ENCODE measurements around the gene PARP15.

Gene PARP15

GRCh38 chr3:122586773-122587485 is 9.5 kb downstream of the PARP15 start:
- H3K9ac ChIP-seq (ENCODE audit: low read depth, low read length) = no peak overlapping the region
- H3K36me3 ChIP-seq (ENCODE audit: insufficient read depth, low read length) = no peaks in the 10 kb centered on the region
- peaks cover 16% of the 10 kb centered on the region for H3K9me3 ChIP-seq (ENCODE audit: control insufficient read depth, insufficient read depth, low read length)
- H3K4me1 ChIP-seq (ENCODE audit: insufficient read depth, low read length) = no peaks in the 10 kb centered on the region

GRCh38 chr3:122587572-122587971 is 10.1 kb downstream of the PARP15 start:
- H3K36me3 ChIP-seq (ENCODE audit: insufficient read depth, low read length) = no peaks in the 10 kb centered on the region
- peaks cover 12% of the 10 kb centered on the region for H3K9me3 ChIP-seq (ENCODE audit: control insufficient read depth, insufficient read depth, low read length)
- H3K9ac ChIP-seq (ENCODE audit: low read depth, low read length) = no peak overlapping the region
- no peaks in the 10 kb centered on the region for H3K4me1 ChIP-seq (ENCODE audit: insufficient read depth, low read length)

- Histone ChIP-seq H3K9ac (ENCODE audit: low read depth, low read length) (no peak overlapping the region), H3K4me1 (ENCODE audit: insufficient read depth, low read length) (no peaks in the 10 kb centered on the region), H3K36me3 (ENCODE audit: insufficient read depth, low read length) (no peaks in the 10 kb centered on the region), H3K9me3 (ENCODE audit: control insufficient read depth, insufficient read depth, low read length) (peaks cover 5% of the 10 kb centered on the region)
Measured at GRCh38 chr3:122589297-122589696, 11.8 kb downstream of the PARP15 start.

- no peaks in the 10 kb centered on the region for H3K36me3 ChIP-seq (ENCODE audit: insufficient read depth, low read length)
- no peaks in the 10 kb centered on the region for H3K4me1 ChIP-seq (ENCODE audit: insufficient read depth, low read length)
- H3K9ac ChIP-seq (ENCODE audit: low read depth, low read length) = no peak overlapping the region
- H3K9me3 ChIP-seq (ENCODE audit: control insufficient read depth, insufficient read depth, low read length) = peaks cover 3% of the 10 kb centered on the region
Measured at GRCh38 chr3:122590610-122591009, 13.2 kb downstream of the PARP15 start.

GRCh38 chr3:122594025-122594424 is 16.6 kb downstream of the PARP15 start:
- Histone ChIP-seq H3K36me3 (ENCODE audit: insufficient read depth, low read length) (no peaks in the 10 kb centered on the region), H3K9ac (ENCODE audit: low read depth, low read length) (no peak overlapping the region), H3K9me3 (ENCODE audit: control insufficient read depth, insufficient read depth, low read length) (no peaks in the 10 kb centered on the region), H3K4me1 (ENCODE audit: insufficient read depth, low read length) (no peaks in the 10 kb centered on the region)

- Histone ChIP-seq H3K9me3 (ENCODE audit: control insufficient read depth, insufficient read depth, low read length) (no peaks in the 10 kb centered on the region), H3K9ac (ENCODE audit: low read depth, low read length) (no peak overlapping the region), H3K36me3 (ENCODE audit: insufficient read depth, low read length) (no peaks in the 10 kb centered on the region), H3K4me1 (ENCODE audit: insufficient read depth, low read length) (no peaks in the 10 kb centered on the region)
Measured at GRCh38 chr3:122598151-122598550, 20.7 kb downstream of the PARP15 start.

- no peaks in the 10 kb centered on the region for H3K9me3 ChIP-seq (ENCODE audit: control insufficient read depth, insufficient read depth, low read length)
- H3K36me3 ChIP-seq (ENCODE audit: insufficient read depth, low read length) = no peaks in the 10 kb centered on the region
- H3K4me1 ChIP-seq (ENCODE audit: insufficient read depth, low read length) = no peaks in the 10 kb centered on the region
- no peak overlapping the region for H3K9ac ChIP-seq (ENCODE audit: low read depth, low read length)
Measured at GRCh38 chr3:122598556-122598955, 21.1 kb downstream of the PARP15 start.

GRCh38 chr3:122602011-122602710 is 24.7 kb downstream of the PARP15 start:
- no peaks in the 10 kb centered on the region for H3K36me3 ChIP-seq (ENCODE audit: insufficient read depth, low read length)
- no peaks in the 10 kb centered on the region for H3K9me3 ChIP-seq (ENCODE audit: control insufficient read depth, insufficient read depth, low read length)
- no peak overlapping the region for H3K9ac ChIP-seq (ENCODE audit: low read depth, low read length)
- H3K4me1 ChIP-seq (ENCODE audit: insufficient read depth, low read length) = no peaks in the 10 kb centered on the region

GRCh38 chr3:122603056-122603455 is 25.6 kb downstream of the PARP15 start:
- no peaks in the 10 kb centered on the region for H3K9me3 ChIP-seq (ENCODE audit: control insufficient read depth, insufficient read depth, low read length)
- H3K4me1 ChIP-seq (ENCODE audit: insufficient read depth, low read length) = no peaks in the 10 kb centered on the region
- H3K36me3 ChIP-seq (ENCODE audit: insufficient read depth, low read length) = no peaks in the 10 kb centered on the region

GRCh38 chr3:122606330-122606729 is 28.9 kb downstream of the PARP15 start:
- Histone ChIP-seq H3K36me3 (ENCODE audit: insufficient read depth, low read length) (no peaks in the 10 kb centered on the region), H3K9ac (ENCODE audit: low read depth, low read length) (no peak overlapping the region), H3K9me3 (ENCODE audit: control insufficient read depth, insufficient read depth, low read length) (no peaks in the 10 kb centered on the region), H3K4me1 (ENCODE audit: insufficient read depth, low read length) (no peaks in the 10 kb centered on the region)

More at GRCh38 chr3:122603056-122603455, 25.6 kb downstream of the PARP15 start:
- H3K9ac ChIP-seq (ENCODE audit: low read depth, low read length) = no peak overlapping the region

GRCh38 chr3:122608916-122609315 is 31.5 kb downstream of the PARP15 start:
- Histone ChIP-seq H3K9ac (ENCODE audit: low read depth, low read length) (no peak overlapping the region), H3K36me3 (ENCODE audit: insufficient read depth, low read length) (no peaks in the 10 kb centered on the region), H3K4me1 (ENCODE audit: insufficient read depth, low read length) (peaks cover 3% of the 10 kb centered on the region; the same call in 1 of the 2 replicates), H3K9me3 (ENCODE audit: control insufficient read depth, insufficient read depth, low read length) (no peaks in the 10 kb centered on the region)

GRCh38 chr3:122609798-122610559 is 32.5 kb downstream of the PARP15 start:
- Histone ChIP-seq H3K4me1 (ENCODE audit: insufficient read depth, low read length) (peaks cover 3% of the 10 kb centered on the region; the same call in 1 of the 2 replicates), H3K9ac (ENCODE audit: low read depth, low read length) (no peak overlapping the region), H3K36me3 (ENCODE audit: insufficient read depth, low read length) (no peaks in the 10 kb centered on the region), H3K9me3 (ENCODE audit: control insufficient read depth, insufficient read depth, low read length) (no peaks in the 10 kb centered on the region)

GRCh38 chr3:122612696-122613095 is 35.2 kb downstream of the PARP15 start:
- peaks cover 11% of the 10 kb centered on the region; the same call in 1 of the 2 replicates for H3K4me1 ChIP-seq (ENCODE audit: insufficient read depth, low read length)
- H3K9me3 ChIP-seq (ENCODE audit: control insufficient read depth, insufficient read depth, low read length) = no peaks in the 10 kb centered on the region
- no peak overlapping the region for H3K9ac ChIP-seq (ENCODE audit: low read depth, low read length)
- H3K36me3 ChIP-seq (ENCODE audit: insufficient read depth, low read length) = no peaks in the 10 kb centered on the region

GRCh38 chr3:122615303-122615702 is 37.9 kb downstream of the PARP15 start:
- Histone ChIP-seq H3K36me3 (ENCODE audit: insufficient read depth, low read length) (no peaks in the 10 kb centered on the region), H3K9me3 (ENCODE audit: control insufficient read depth, insufficient read depth, low read length) (no peaks in the 10 kb centered on the region), H3K9ac (ENCODE audit: low read depth, low read length) (no peak overlapping the region), H3K4me1 (ENCODE audit: insufficient read depth, low read length) (peaks cover 11% of the 10 kb centered on the region; the same call in 1 of the 2 replicates)

Measured in ES-I3 (cell line).